COR-L47 (cell line): Measurements from ENCODE around the gene PRCD.
"Not testable (repeated sequence)": the region's sequence is repeated elsewhere in the genome, so short reads cannot be mapped to it uniquely, and the experiment has no call there.

Source experiments
- DNase-seq: peaks from one replicate; lab custom pipeline; 2025; lab: John Stamatoyannopoulos, UW

Gene PRCD

DNA sequence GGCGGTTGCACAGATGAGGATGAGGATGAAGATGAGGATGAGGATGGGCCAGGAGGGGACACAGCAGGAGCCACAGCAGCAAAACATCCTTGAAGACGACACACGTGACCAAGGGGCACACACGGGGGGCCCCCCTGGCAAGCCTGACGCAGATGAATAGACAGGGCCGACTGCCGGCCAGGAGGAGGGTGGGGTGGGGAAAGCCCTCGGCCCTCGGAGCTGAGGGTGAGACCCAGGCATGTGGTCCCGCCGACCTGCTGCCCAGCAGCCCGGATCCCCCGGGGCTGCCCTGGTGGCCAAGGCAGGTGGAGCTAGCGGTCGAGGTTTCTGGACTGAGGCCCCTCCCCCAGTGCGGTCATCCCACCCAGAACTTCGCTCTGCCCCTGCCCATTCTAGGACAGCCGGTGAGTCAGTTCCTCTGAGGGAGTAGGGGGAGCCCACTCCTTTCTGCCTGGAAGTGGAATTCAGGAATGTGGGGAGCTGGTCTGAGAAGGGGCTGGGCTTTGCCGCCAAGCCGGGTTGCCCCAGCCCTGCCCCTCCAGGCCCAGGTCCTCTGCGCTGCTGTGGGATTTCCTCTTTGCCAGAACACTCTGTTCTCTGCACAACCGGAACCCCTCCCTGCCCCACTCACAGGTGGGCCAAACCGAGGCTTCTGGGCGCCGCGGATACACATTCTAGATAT lies 12.3 kb upstream of the PRCD start:
- DNase-seq, result no peak

DNA sequence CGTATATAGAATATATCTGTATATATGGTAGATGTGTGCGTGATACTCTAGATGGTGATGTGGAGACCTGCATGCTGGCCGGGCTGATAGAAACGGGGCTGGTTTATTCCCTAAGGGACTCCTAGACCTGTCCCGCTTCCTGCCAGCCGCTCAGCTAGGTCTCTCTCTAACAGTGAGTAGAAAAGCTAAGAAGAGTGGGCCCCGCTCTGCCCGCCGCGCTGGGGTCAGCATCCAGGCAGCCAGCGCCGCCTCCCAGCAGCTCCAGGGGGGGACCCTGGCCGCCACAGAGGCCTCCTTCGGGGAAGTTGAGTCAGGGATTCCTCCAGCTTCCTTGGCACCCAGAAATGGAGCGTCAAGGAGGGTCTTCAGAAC lies 11.7 kb upstream of the PRCD start:
- DNase-seq, result no peak

DNA sequence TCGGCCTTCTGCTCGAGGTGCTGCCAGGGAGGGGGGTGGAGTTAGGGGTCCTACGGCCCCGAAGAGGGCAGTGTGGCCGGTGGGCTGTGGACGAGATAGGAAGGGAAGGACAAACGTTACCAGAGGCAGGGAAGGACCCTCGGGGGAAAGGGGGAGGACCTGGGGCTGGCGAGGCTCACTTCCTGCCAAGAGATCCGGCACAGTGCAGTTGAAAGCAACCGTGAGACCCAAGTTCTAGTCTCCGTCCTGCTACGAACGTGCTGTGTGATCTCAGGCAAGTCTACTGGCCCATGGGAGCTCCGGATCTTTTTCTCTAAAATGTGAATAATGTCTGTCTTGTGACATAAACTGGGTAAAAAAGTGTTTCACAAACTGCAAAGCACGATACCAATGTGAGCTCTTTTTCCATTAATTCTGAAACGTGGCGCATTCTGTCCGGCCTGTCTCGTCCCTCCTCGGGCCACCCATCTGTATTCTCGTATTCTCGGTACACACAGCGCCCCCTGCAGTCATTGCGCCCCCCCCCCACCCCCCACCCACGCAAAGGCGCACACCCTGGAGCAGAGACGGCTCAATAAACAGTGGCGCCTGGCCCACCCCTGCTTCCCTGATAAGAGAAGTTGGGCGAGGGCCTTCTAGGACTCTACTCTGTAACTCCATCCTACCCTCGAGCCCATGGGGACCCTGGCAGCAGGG lies 11.2 kb upstream of the PRCD start:
- DNase-seq, result no peak

DNA sequence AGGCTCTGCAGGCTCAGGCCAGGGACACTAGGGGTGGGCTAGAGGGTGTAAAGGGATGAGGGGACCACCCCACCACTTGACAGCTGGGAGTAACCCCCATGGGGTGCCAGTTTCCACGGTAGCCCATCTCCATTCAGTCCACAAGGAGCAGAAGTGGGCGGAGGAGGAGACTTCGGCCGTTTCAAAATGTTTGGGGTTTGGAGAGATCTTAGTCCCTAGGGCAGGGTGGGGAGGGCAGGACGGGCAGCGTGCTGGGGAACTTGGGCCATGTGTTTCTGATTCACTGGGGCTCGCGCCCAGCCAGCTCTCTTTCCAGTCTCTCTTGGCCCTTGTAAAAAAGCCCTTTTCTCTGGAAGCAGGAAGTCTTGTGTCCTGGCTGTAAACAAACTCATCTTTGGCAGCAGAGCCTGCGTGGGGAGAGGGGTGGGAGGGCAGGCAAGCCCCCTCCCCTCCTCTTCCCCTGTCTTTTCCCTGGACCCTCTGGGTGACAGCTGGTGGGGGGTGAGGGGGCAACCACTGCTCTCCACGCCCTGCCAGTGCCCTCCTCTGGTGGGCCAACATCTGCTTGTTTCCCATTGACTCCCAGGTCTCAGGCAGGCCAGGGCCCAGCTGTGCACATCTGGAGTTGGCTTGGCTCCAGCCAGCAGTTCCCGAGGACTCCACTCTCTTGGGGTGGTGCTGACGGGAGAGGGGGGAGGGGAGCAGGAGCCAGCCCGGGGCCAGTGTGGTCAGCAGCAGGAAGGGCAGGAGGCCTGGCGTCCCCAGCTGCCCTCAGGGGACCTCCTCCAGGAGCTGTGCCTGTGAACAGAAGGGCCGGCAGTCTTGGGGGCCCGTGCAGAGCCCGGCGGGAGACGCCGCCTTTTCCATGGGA lies 10.4 kb upstream of the PRCD start:
- no peak for DNase-seq

DNA sequence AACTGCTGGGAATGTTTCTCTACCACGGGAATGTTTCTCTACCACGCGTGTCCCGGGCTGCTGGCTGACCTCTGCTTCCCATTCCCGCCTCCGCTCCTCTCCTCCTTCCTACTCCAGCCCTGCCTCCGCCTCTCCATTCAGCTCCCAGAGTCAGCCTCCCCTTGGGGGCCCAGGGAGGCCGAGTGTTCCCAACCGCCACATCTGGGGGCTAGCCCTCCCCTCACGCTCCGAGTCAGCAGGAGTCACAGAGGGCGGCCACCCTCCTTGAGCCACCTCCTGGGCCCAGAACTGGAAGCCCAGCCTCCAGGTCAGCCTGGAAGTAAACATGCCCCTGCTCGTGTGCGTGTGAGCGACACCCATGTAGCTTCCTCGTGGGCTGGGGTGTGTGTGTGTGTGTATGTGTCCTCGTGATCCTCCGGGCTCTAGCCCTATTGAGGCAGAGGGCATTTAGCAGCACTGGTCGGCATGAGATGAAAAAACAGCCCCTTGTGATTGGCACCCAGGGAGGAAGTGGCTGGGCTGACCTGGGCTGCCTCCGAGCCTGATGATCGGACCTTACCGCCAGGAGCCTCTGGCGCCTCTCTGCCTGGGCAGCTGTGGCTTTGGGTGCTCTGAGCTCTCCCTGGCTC lies 9.6 kb upstream of the PRCD start:
- DNase-seq, result no peak

DNA sequence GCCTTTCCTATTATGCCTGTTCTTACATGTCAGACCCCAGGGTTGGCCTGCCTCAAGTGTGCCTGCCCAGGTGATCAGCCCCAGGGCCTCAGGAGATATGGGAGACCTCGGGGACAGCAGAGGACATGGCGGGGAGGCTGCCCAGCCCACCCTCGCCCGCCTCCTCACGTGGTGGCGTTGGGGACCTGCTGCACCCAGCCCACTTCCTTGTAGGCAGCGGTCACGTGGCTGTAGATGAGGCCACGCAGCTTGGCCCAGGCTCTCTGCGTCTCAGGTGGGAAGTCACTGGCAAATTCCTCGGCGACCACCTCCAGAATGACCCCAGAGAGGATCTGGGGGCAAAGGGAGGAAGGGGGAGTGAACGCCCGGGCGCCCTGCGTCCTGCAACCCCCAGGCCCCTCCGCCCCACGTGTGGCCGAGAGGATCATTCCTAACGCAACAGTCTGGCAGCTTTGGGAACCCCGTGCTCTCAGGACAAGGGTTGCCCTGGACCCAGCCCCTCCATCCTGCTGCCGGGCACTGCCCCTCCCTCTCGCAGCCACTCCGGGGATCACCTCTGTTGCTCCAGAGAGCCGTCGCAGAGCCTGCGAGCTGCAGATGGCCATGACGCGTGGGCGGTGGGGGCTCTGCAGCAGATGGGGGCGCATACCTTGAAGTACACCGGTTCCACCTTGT lies 8.9 kb upstream of the PRCD start:
- no peak for DNase-seq

DNA sequence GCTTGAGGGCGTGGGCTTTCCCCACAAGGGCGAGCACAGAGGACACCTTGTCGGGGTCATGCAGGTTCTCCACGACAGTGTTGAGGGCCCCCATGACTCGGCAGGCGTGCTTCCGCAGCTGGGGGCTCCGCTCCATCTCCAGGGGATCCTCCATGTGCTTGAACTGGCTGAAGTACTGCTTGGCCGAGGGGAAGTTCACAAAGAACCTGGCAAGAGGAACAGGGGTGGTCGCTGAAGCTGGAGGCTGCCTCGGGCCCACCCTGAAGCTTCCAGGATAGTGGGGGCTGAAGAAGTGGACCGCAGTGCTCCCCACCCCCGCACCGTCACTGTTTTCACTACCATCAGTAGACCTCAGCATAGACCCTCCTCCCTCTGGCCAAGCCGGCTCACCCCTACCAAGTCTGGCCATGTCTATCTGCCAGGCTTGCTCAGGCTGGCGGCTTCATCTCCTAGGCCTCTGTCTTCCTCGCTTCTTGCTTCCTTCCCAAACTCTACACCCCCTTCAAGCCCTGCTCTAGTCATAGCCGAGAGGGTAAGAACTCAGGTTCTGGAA lies 8.3 kb upstream of the PRCD start:
- no peak for DNase-seq

DNA sequence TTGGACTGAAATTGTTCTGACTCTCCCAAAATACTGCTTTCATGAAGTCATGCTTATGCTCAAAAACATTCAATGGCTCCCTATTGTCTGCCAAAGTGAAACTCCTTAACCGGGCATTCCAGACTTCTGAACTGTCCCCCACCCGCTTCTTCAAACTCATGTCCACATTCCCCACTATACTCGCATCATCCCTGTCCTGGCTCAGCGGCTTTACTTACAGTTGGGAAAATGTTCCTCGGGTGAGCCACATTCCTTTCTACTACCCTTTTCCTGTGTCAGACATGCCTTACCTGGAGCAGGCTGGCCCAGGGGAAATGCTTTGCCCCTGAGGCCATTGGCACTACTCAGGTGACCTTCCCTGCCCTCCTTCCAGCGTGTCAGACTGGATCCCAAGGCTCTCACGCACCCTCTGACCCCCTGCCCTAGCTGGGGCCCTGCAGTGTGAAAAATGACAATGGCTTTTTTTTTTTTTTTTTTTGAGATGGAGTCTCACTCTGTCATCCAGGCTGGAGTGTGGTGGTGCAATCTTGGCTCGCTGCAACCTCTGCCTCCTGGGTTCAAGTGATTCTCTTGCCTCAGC lies 7.7 kb upstream of the PRCD start:
- DNase-seq, result no peak

DNA sequence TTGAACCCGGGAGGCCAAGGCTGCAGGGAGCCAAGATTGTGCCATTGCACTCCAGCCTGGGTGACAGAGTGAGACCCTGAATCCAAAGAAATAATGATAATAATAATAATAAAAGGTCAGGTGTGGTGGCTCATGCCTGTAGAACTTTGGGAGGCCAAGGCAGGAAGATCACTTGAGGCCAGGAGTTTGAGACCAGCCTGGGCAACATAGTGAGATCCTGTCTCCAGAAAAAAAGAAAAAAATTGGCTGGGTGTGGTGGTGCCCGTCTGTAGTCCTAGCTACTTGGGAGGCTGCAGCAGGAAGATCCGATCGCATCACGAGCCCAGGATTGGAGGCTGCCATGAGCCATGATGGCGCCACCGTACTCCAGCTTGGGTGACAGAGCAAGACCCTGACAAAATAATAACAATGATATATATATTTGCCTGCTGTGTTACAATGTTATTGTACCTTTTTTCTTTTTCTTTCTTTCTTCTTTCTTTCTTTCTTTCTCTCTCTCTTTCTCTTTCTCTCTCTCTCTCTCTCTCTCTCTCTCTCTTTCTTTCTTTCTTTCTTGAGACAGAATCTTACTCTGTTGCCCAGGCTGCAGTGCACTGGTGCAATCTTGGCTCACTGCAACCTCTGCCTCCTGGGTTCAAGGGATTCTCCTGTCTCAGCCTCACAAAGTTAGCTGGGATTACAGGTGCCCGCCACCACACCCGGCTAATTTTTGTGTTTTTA lies 6.0 kb upstream of the PRCD start:
- DNase-seq, result not testable (repeated sequence)

DNA sequence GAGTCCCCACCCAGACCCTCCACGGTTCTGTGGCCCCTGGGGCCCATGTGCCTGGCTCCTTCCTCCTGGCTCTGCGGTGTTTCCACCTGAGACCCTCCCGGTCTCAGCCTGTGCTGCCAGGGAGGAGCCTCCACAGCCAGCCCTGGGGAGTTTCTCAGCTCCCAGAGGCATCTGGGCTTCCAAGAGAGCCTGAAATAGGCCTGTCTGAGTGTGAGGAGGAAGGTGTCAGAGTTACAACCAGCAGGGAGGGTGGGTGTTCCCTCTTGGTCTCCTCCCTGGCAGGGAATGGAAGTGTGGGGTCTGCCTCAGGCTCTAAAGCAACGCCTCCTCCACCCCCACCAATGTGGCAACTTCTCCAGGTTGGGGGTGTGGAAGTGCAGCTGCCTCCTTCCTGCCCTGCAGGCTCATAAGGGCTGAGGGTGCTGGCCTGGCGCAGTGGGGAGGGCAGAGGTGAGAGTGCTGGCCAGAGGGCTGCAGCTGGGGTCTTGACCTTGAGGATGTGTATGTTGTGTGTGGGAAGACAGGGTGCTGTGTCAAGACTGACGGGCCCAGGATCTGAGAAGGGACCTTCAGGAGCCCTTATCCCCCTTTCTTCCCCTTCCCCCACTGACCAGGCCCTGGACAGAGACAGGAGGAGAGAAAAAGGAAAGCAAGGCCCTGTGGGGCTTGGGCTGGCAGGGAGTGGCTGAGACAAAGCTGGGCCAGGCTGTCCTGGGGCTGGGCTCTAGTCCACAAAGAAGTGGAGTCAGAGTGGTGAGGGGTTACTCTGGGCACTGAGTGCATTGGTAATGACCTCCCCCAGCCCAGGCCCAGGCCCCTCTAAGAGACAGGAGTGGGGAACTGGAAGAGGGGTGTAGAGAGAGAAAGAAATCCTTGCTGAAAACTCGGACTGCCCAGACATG lies 4.8 kb upstream of the PRCD start:
- no peak for DNase-seq

DNA sequence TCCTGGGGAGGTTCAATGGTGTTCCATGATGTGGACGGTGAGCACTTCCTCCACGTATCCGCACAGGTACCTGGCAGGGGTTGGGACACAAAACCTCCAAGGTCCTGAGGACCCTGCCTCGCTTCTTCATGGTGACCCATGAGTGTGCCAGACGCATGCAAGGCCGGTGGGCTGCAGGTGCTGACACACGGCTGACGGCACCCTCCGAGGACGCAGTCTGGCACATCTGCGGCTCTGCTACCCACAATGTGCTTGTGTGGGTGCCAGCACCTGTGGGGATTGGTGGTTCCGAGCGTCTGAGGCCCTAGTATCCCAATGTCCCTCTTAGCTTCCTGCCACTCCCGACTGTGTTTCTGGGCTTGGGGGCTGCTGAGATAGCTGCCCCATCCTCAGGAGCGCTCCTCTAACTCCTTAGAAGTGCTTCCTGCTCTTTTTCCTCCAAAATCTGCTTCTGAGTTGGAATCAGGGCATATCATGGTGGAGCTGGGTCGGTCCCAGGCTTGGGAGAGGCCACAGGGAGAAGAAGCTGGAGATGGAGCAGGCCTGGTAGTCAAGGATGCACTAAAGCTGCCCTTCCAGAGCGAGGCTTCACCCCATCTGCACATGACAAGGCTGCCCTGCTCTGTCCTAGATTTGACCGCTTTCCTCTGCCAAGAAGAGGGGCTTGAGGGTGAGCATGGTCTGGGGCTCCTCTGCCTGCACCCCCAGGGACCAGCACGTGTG lies 3.9 kb upstream of the PRCD start:
- no peak for DNase-seq

DNA sequence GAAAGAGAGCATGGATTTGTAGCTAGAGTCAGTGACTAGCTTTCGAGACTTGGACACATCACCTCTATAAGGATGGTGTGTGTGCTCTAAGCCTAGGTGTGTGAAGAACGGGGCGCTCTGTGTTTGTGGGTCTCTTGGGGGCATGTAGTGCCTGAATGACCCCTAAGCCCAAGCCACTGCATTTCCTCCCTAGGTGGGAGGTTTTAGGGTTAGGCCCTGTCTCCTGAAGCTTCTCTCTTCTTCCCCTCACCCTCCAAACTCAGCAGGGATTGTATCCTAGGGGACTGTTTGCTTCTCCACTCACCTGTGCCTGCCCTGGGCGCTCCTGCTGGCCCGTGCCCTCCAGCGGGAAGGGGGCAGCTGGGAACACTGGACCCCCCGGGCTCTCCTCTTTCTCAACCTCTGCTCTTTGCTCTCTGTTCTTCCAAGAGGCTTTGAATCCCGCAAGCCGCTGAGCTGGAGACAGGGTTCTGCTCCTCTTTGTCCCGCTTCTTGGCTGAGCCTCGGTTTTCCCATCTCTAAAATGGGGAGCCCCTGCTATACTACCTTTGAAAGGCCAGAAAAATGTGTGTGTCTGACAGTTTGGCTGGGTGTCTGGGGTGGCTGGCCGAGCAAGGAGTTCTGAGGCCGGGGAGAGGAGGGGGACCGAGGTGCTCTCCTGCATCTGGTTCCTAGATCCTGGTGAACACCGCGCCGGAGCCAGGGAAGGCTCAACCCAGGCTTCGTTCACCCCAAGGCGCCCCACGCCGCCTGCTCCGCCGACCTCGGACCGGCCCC lies 3.1 kb upstream of the PRCD start:
- DNase-seq, result no peak

DNA sequence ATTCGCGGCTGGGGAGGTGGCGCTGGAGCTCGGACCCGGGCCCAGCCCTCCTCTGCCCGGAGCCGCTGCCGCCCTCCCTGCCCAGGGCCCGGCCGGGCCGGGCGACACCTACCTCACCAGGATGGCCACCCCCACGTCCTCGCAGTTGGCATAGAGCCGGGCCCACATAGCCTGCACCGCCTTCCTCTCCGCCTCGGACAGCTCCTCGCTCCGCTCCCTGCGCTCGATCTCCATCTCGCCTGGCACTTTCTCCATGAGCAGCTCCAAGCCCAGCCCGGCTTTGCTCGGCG lies 2.6 kb upstream of the PRCD start:
- no peak for DNase-seq

DNA sequence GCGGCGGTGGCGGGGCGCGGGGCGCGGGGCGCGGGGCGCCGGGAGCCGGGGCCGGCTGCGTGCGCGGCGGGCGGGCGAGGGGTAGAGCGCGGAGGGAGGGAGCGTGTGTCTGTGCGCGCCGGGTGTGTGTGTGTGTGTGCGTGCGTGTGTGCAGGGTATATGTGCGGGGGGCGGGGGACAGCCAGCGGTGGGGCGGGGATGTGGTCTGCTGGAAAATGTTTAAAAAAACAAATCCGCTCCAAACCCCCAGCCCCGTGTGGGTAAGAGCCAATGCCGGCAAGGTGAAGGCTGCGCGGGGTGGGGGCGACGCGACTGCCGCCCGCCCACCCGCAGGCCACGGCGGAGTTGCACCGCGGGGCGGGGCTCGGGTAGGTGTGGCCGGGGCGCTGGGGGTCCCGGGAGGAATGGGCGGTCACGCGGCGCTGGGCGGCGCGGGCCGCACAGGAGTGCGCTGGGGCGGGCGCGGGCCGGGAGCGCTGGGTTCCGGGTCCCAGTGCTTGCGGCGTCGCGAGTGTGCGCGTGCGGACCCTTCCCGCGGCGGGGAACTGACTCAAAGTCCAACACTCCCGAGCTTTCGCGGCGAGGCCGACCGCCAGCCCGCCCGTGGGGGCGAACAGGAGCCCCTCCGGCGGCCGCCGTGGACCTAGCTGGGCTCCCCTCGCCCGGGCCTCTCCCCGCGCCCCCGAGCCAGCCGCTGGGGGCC lies 2.1 kb upstream of the PRCD start, which contains the start of gene CYGB:
Gene CYGB, minus strand, starts transcription at position 132 of the 703 bp plus-strand sequence. CDS start 167 bp downstream, outside the sequence.
- no peak for DNase-seq

DNA sequence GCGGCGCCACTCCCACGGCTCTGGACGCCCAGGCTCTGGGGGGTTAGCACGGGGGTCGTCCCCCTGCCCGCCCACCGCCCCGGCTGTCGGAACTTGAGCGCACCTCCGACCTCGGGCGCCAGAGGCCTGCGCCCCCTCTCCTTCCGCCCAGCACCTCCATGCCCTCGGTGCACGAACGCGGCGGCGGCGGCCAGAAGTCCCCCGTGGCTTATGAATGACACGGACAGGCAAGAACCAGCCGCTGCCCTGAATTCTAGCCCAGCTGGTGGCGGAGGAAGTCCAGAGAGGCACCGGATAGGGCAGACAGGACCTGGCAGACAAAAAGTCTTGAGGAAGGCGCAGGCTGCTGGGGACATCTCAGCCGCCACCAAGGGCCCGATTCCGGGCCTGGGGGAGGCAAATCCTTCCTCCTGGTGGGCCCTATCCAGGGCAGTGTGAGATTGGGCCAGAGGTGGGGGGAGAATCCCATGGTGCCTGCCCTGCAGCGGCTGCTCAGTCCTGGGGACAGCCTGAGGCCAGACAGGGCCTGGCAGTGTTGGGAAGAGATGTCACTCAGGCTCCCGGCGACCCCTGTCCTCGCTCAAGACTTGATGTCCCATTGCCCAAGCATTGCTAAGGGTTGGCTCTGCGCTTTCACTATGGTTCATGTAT lies 1.4 kb upstream of the PRCD start:
- no peak for DNase-seq

DNA sequence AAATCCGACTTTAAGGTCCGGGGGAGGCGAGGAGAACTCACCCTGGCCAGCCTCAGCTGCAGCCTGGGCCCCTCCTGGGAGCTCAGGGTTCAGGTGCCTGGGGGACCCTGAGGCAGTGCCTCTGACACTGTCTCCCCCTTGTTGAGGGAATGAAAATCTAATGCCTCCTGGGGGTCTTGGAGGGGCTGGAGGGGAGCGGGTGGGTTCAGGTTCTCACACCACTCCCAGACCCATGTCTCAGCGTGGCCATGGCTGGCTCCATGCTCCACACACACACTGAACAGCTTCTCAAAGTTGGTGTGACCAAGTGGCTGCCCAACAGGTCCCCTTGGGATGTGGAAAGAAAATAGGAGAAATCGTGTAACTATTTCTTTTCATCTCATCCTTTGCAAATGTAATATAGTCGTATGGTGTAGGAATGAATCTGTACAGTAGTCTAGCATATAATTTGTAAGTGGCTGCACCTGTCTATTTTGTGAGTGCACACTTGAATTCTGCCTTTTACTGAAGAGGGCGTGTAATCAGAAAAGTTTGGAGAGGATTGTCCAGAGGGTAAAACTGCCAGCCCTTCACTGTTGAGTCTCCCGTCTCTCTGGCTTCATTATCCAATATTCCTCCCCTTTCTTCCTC lies 788 bp upstream of the PRCD start:
- DNase-seq, result no peak
